M059J (cell line): Measurements from ENCODE around the gene ST8SIA5. TPM values are rescaled to one million over a fixed set of nuclear protein-coding genes. Genes with fewer than 3 reads are reported as not detected.
A peak's percentile ranks its signal among the peaks of the same experiment; 100 is the strongest.

Source experiments
- DNase-seq: peaks from one replicate; pipeline ENCODE4 v3.0.0-alpha.2; 2012; ENCODE audit warnings: low read depth
- total RNA-seq: library from RNA; depleted of rRNA; stranded (reverse); fragments of >200 nt; shearing (Covaris generic); gene quantifications from 2 replicates; pipeline ENCODE4 v1.2.3, GENCODE V29; 2014

The ST8SIA5 gene
- total RNA-seq, 1 experiment from 2014 or later = 9.8 TPM

GRCh38 chr18:46672062-46672970 is 84.5 kb downstream of the ST8SIA5 start:
- peak; percentile 88 for DNase-seq

GRCh38 chr18:46668694-46669093 is 88.2 kb downstream of the ST8SIA5 start:
- no peak for DNase-seq

DNA sequence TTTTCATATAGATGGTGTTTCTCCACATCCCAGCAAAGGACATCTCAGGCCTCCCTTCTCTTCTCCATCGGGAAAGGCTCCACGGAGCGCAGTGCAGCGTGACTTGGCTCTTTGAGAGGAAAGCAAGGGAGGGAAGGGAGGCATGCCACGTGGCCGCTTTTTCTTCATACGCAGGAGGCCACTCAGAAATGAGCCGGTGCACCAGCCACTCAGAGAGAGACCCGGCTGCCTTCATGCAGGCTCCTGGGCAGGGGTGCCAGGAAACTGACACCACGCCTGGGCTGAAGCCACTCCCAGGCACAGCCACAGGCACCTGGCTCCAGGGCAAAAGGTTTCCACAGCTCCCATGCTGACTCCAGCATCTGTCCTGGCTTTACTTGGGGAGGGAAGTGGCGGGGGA is 88.7 kb downstream of the ST8SIA5 start:
- DNase-seq = no peak

GRCh38 chr18:46663539-46663938 is 93.3 kb downstream of the ST8SIA5 start:
- no peak for DNase-seq

DNA sequence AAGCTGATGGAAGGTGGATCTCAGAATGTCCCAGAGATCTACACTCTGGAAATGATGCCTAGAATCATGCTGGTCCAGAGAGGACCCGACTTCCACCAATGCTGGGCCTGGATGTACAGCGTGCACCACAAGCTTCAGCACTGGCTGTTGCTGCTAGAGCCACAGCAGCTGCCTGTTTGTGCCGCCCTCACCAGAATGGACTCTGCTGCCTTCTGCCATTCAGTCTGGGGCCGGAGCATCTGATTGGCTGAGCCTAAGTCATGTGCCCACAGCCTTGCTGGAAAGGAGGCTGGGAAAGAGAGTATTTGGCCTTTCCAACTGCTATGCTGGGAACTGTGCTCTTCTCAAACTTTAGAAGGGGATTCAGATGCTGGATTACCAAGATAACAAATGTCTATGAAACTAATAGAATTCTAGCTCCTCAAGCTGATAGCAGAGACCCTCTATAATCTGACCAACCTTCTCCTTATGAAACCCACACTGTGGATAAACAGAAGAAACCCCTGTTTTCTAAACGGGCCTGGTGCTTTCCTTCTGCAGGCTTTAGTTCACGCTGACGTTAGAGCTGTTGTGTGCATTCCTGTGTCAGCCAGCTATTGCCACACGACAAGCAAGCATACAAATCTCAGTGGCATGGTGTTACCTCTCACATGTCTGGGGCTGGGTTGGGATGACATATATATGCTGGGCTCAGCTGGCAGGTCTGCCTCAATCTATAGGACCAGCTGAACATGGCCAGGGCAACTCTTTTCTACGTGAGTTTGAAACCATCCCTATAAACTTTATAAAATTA is 95.7 kb downstream of the ST8SIA5 start:
- DNase-seq = peak; percentile 16

DNA sequence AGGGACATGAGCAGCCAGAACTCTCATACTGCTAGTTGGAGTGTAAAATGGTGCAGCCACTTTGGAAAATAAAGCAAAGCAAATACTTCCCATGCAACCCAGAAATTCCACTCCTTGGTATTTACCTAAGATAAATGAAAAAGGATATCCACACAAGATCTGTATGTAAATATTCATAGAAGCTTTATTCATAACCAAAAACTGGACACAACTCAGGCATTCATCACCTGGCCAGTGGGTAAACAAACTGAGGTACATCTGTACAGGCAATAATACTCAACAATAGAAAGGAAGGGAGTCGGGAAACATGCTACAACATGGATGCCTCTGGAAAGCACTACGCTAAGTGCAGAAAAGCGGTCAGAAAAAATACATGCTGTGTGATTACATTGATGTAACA is 97.4 kb downstream of the ST8SIA5 start:
- no peak for DNase-seq

DNA sequence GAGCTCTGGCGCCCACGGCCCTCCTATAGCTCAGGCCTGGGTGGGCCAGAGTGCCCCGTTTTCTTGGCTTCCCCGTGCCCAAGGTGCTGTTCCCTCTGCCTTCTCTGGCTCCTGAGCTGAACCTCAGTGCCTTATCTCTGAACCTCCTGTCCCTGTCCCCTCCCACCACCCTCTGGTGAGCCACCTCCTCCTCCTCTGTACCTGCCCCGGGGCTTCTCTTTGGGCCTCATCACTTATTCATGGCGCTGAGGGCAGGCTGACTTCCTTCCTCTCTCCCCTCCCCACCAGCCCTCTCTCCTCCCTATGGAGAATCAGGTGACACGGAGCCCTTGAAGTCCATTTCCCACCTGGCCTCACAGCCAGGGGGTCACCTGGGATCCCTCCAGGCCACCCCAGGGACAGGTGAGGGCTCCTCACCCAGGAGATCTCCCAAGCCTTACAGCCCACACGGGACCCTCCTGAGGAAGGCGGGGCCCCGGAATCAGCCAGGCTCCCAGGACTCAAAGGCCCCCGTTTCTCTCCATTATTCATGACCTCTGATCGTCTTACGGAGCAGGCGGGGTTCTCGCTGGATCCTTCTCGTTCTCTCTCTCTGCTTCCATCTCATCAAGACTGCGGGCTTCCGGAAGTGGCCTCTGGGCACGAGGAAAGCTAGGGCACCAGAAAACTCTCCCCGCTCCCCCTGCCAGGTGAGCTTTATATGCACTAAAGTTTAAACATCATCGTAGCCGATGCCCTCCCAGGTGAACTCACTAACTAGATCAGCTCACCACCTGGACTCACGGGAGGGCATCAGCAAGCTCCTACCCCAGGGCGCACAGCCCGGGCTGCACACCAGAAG is 99.5 kb downstream of the ST8SIA5 start, which contains the start of gene LOXHD1:
LOXHD1 (minus strand) TSS at position 106 of the 841 bp plus-strand sequence. CDS start 187 bp downstream, outside the sequence.
- DNase-seq = no peak

- DNase-seq = no peak
These were observed 100.3 kb downstream of the ST8SIA5 start for GRCh38 chr18:46656326-46657114.

- no peak for DNase-seq
These were observed 104.5 kb downstream of the ST8SIA5 start for GRCh38 chr18:46652372-46652771.

GRCh38 chr18:46650681-46651080 is 106.2 kb downstream of the ST8SIA5 start:
- no peak for DNase-seq

DNA sequence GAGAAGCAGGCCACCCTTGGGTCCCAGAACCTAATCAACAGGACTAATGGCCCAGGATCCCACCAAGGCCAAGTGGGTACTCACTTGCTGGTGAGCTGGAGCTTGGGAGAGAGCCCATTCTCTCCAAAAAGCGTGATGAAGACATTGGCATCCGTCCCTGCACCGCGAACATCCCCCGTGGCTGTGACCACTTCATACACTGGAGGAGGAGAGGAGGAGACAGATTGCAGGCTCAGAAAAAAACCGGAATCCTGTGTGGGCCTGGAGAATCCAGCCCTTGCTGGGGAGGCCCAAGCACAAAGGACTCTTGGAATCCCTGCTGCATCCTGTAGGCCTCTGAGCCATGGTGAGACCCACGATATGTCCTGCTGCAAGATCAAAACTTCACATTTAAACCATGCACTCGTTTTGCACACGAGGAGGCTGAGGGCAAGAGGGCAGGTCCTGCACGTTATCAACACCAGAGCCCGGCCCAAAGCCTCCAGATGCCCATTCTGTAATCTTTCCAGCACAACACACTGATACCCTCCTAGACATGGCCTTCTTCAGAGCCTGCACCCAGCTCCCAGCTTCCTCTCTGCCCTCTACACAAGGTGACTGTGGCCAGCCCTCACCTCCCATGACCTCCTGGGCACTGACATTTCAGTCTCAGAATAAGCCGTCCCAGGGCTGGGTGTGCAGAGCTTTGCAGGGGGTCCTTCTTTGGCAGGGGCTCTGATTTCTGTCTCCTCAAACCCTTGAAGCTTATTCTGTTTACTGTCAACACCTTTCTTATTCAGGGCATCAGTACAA is 107.6 kb downstream of the ST8SIA5 start:
- DNase-seq = peak; percentile 39

DNA sequence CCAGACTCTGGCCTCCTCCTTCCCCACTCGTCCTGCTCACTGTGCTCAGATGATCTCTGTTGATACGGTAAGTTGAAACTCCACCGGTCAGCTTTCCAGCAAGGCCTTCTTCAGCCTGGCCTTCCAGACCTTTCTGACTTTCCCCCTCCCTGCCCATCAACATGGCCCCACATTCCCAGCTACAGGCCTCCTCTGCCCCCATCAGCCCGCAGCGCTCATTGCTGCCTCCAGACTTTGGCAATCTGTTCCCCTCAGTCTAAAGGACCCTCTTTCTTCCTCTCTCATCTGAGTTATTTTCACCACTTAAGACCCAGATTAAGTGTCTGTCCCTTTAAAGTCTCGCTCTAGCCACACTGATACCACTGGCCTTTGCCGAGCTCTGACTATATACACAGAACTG is 110.4 kb downstream of the ST8SIA5 start:
- no peak for DNase-seq

GRCh38 chr18:46642561-46642960 is 114.3 kb downstream of the ST8SIA5 start:
- no peak for DNase-seq

GRCh38 chr18:46641917-46642316 is 114.9 kb downstream of the ST8SIA5 start:
- peak; percentile 44 for DNase-seq

DNA sequence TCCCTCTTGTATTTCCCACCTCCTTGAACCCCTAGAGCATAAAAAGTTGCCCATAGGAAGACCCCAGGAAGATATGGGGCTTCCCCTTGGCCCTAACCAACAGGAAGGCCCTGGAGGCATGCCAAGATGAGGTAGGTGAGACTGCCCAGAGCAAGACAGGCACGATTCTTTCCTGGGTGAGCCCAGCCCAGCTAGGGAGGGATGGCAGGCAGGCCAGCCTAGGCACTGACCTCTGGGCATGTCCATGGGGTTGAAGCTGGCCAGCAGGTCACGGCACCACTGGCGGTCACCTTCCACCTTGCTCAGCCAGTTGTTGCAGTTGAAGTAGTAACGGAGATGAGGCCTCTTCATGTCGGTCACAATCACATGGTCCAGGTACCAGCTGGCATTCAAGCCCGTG is 117.5 kb downstream of the ST8SIA5 start:
- no peak for DNase-seq

DNA sequence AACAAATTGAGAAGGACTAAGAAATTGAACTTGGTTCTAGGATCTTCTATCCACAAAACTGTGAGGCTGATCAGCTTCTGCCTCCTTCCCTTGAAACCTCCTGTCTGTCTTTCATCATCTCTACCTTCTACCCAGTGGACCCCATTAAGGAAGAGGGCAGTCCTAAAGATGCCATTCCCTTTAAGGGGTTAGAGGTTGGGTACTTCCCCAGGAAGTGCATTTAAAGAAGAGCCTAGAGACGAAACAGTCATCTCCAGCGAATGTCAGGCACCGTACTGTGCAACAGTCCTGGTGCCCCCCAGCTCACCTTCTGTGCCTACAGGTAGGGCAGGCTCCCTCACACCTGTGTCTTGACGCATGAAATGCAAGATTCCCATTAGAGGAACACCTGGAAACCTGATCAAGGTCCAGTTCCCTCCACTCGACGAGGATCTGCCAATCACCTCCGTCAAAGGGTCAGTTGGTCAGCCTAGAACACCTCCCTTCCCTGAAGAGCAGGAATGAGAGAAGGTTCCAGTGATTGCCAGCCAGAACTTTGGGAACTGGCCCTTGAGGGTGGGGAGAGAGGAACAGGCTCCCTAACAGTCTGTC is 120.7 kb downstream of the ST8SIA5 start:
- DNase-seq = no peak

- DNase-seq = peak; percentile 91
These were observed 124.3 kb downstream of the ST8SIA5 start for GRCh38 chr18:46632401-46633071.

DNA sequence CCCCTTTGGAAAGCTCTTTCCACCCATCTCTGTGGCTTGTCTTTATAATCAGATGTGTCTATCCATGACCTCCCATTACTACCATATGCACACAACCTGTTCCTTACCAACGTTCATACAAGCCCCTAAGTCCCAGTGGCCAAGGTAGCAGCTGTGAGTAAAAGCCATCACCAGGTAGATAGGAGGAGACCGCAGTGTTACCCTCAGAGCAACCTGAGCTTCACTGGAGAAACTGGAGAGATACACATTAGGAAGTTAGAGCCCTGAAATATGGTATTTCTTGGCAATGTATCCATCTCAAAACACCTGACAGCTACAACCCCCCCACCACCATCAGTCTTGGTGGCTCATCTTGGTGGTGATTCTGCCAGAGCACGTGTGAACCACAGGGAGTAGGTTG is 125.9 kb downstream of the ST8SIA5 start:
- no peak for DNase-seq

GRCh38 chr18:46630160-46630559 is 126.7 kb downstream of the ST8SIA5 start:
- DNase-seq = peak; percentile 74
